22Rv1 (cell line): ENCODE measurements around the gene LIMD2.

Source experiments
- H3K27ac ChIP-seq: fragments of 450-650 bp; 2 replicates; pipeline ENCODE4 v1.5.1; 2017
- CTCF ChIP-seq: fragments of 450-650 bp; IDR thresholded peaks from 2 replicates; pipeline ENCODE4 v1.5.1; 2017; ENCODE audit warnings: mild to moderate bottlenecking
- ZFX ChIP-seq: fragments of 450-650 bp; IDR thresholded peaks from 2 replicates; pipeline ENCODE4 v1.6.1; 2017; ENCODE audit warnings: antibody characterized with exemption, borderline replicate concordance

LIMD2 gene

GRCh38 chr17:63694950-63695773 is 4.8 kb downstream of the LIMD2 start:
- no peak overlapping the region for H3K27ac ChIP-seq
- no peak for TF ChIP-seq CTCF

- TF ChIP-seq CTCF (no peak), ZFX (no peak)
- no peak overlapping the region for H3K27ac ChIP-seq
Observed at GRCh38 chr17:63694229-63694949, 5.5 kb downstream of the LIMD2 start.

- TF ChIP-seq CTCF: no peak
- TF ChIP-seq ZFX: no peak
- no peak overlapping the region for H3K27ac ChIP-seq
Observed at GRCh38 chr17:63693411-63694113, 6.4 kb downstream of the LIMD2 start.

- no peak for TF ChIP-seq CTCF
- TF ChIP-seq ZFX: no peak
Observed at GRCh38 chr17:63692195-63692816, 7.6 kb downstream of the LIMD2 start.

GRCh38 chr17:63689479-63689878 is 10.4 kb downstream of the LIMD2 start:
- no peak overlapping the region for H3K27ac ChIP-seq
- TF ChIP-seq CTCF: no peak
- no peak for TF ChIP-seq ZFX

More at GRCh38 chr17:63692195-63692816, 7.6 kb downstream of the LIMD2 start:
- H3K27ac ChIP-seq: no peak overlapping the region

- TF ChIP-seq CTCF (no peak), ZFX (no peak)
- no peak overlapping the region for H3K27ac ChIP-seq
Observed at GRCh38 chr17:63688396-63689020, 11.4 kb downstream of the LIMD2 start.
